IMR-90 (cell line): Measurements from ENCODE around the gene ZDHHC21. TPM values are rescaled to one million over a fixed set of nuclear protein-coding genes. Genes with fewer than 3 reads are reported as not detected.

Source experiments
- ATAC-seq: fragments of 200-7000 bp; cut with Tn5 transposase; 2 replicates; pipeline ENCODE4 v1.9.1; 2020; ENCODE audit warnings: low read depth, mild to moderate bottlenecking, moderate library complexity
- BruUV-seq: library from RNA; stranded (reverse); fragments of 400-500 nt; replicated peaks from 2 replicates; lab custom pipeline; 2021; lab: Mats Ljungman, UMichigan
- CTCF ChIA-PET: fragments of 300-600 bp; formaldehyde crosslinking; extraction: SDS; loops from one replicate; lab custom pipeline; 2021; ENCODE audit warnings: antibody characterized with exemption; lab: Yijun Ruan, JAX
- POLR2A ChIA-PET: fragments of 300-600 bp; sonication (Branson Sonifier 250); formaldehyde crosslinking; loops from one replicate; lab custom pipeline; 2022; ENCODE audit warnings: antibody characterized with exemption; ENCODE audit not compliant: unreplicated experiment; lab: Charles Lee
- DNase-seq: peaks from one replicate; pipeline ENCODE4 v3.0.0; 2013
- H2AFZ ChIP-seq: replicated peaks from 2 replicates; pipeline ENCODE3; 2013; ENCODE audit warnings: low read length, mild to moderate bottlenecking; ENCODE audit not compliant: poor library complexity
- H2AK5ac ChIP-seq: 2 replicates; pipeline ENCODE4 v1.6.1; 2013; ENCODE audit warnings: low read depth, low read length, inconsistent platforms
- H2AK9ac ChIP-seq: replicated peaks from 2 replicates; pipeline ENCODE3; 2013; ENCODE audit warnings: mild to moderate bottlenecking, low read depth, low read length, moderate library complexity; ENCODE audit not compliant: poor library complexity
- H2BK120ac ChIP-seq: 2 replicates; pipeline ENCODE4 v1.6.1; 2013; ENCODE audit warnings: low read depth, low read length, inconsistent platforms
- H2BK15ac ChIP-seq: 3 replicates; pipeline ENCODE4 v1.6.1; 2013; ENCODE audit warnings: low read depth, low read length, inconsistent platforms
- H2BK20ac ChIP-seq: 2 replicates; pipeline ENCODE4 v1.6.1; 2013; ENCODE audit warnings: low read depth, mild to moderate bottlenecking, inconsistent platforms, low read length, moderate library complexity
- H2BK5ac ChIP-seq: 2 replicates; pipeline ENCODE4 v1.6.1; 2013; ENCODE audit warnings: mild to moderate bottlenecking, low read depth, low read length, inconsistent platforms; ENCODE audit not compliant: poor library complexity, severe bottlenecking
- H3K14ac ChIP-seq: replicated peaks from 2 replicates; pipeline ENCODE4 v1.6.1; 2013; ENCODE audit warnings: low read depth, low read length, inconsistent platforms
- H3K18ac ChIP-seq: 2 replicates; pipeline ENCODE4 v1.6.1; 2013; ENCODE audit warnings: low read depth, low read length, control low read depth
- H3K23ac ChIP-seq: 2 replicates; pipeline ENCODE4 v1.6.1; 2013; ENCODE audit warnings: low read depth, low read length, inconsistent platforms
- H3K27ac ChIP-seq: 2 replicates; pipeline ENCODE4 v1.5.1; 2013; ENCODE audit warnings: mild to moderate bottlenecking, control low read depth, low read length; ENCODE audit not compliant: insufficient read depth
- H3K27me3 ChIP-seq: 2 replicates; pipeline ENCODE4 v1.6.1; 2013; ENCODE audit warnings: low read length; ENCODE audit not compliant: control insufficient read depth, insufficient read depth
- H3K36me3 ChIP-seq: 2 replicates; pipeline ENCODE4 v1.6.1; 2013; ENCODE audit warnings: low read length, mixed read lengths; ENCODE audit not compliant: control insufficient read depth, insufficient read depth
- H3K4ac ChIP-seq: 2 replicates; pipeline ENCODE4 v1.6.1; 2013; ENCODE audit warnings: low read depth, low read length, inconsistent platforms
- H3K4me1 ChIP-seq: 2 replicates; pipeline ENCODE4 v1.6.1; 2013; ENCODE audit warnings: low read length, mixed read lengths; ENCODE audit not compliant: control insufficient read depth, insufficient read depth
- H3K4me2 ChIP-seq: 2 replicates; pipeline ENCODE4 v1.6.1; 2013; ENCODE audit warnings: low read depth, mild to moderate bottlenecking, control low read depth, low read length, moderate library complexity
- H3K4me3 ChIP-seq: 2 replicates; pipeline ENCODE4 v1.5.1; 2013; ENCODE audit warnings: low read depth, mild to moderate bottlenecking, control low read depth, low read length, moderate library complexity; ENCODE audit not compliant: insufficient read depth
- H3K56ac ChIP-seq: 2 replicates; pipeline ENCODE4 v1.6.1; 2013; ENCODE audit warnings: low read length, inconsistent platforms; ENCODE audit not compliant: insufficient read depth; ENCODE audit errors: extremely low read depth
- H3K79me1 ChIP-seq, 2 experiments: 2 replicates each; pipeline ENCODE4 v1.6.1; 2013; ENCODE audit warnings: low read length in 2 of 2, inconsistent platforms in 1 of 2, low read depth in 1 of 2
- H3K9ac ChIP-seq: 2 replicates; pipeline ENCODE4 v1.6.1; 2013; ENCODE audit warnings: low read depth, low read length, control low read depth
- H3K9me1 ChIP-seq: 2 replicates; pipeline ENCODE4 v1.6.1; 2013; ENCODE audit warnings: low read length, inconsistent platforms; ENCODE audit not compliant: insufficient read depth
- H3K9me3 ChIP-seq: 2 replicates; pipeline ENCODE4 v1.6.1; 2013; ENCODE audit warnings: low read length; ENCODE audit not compliant: control insufficient read depth, insufficient read depth
- H4K20me1 ChIP-seq: 2 replicates; pipeline ENCODE4 v1.6.1; 2013; ENCODE audit warnings: low read length, inconsistent platforms; ENCODE audit not compliant: insufficient read depth
- H4K5ac ChIP-seq: 2 replicates; pipeline ENCODE4 v1.6.1; 2013; ENCODE audit warnings: mild to moderate bottlenecking, low read depth, low read length, control low read depth
- H4K8ac ChIP-seq, 2 experiments: 2 replicates each; pipeline ENCODE4 v1.6.1; 2013; ENCODE audit warnings: low read depth in 2 of 2, low read length in 2 of 2, control low read depth in 1 of 2, inconsistent platforms in 1 of 2
- H4K91ac ChIP-seq: 2 replicates; pipeline ENCODE4 v1.6.1; 2013; ENCODE audit warnings: low read depth, low read length, inconsistent platforms; ENCODE audit not compliant: insufficient read depth
- NFE2L2 ChIP-seq: fragments of 150-350 bp; IDR thresholded peaks from 2 replicates; pipeline ENCODE4 v1.6.1; 2016; ENCODE audit warnings: low read depth, mild to moderate bottlenecking, low read length
- POLR2A ChIP-seq: IDR thresholded peaks from 2 replicates; pipeline ENCODE4 v1.6.1; 2012; ENCODE audit warnings: mild to moderate bottlenecking, low read depth, low read length
- RAD21 ChIP-seq: IDR thresholded peaks from 2 replicates; pipeline ENCODE4 v1.6.1; 2012; ENCODE audit warnings: low read length, improper control_type of control experiment
- RFX5 ChIP-seq: IDR thresholded peaks from 2 replicates; pipeline ENCODE4 v1.8.0; 2012; ENCODE audit warnings: low read depth, mild to moderate bottlenecking, low read length, moderate library complexity
- SMC3 ChIP-seq: fragments of 150-350 bp; IDR thresholded peaks from 2 replicates; pipeline ENCODE4 v1.6.1; 2016; ENCODE audit warnings: low read depth, mild to moderate bottlenecking, antibody characterized with exemption, low read length, moderate library complexity
- WGBS, 2 experiments: methylation state at CpG; one replicate each; pipeline versions ENCODE4 v1.1.5 to v1.1.7; 2013; ENCODE audit warnings: missing lambda C conversion rate in 2 of 2; ENCODE audit not compliant: insufficient read length in 1 of 2; ENCODE audit errors: extremely low coverage in 2 of 2; 5-methylcytosine and 5-hydroxymethylcytosine counted together
- dilution Hi-C: fragments of 300-500 bp; cut with HindIII; formaldehyde crosslinking; loops from one replicate; pipeline ENCODE4 v1.14.3; 2018; ENCODE audit warnings: low sequenced_read_pairs; ENCODE audit not compliant: unreplicated experiment
- in situ Hi-C: fragments of 300-500 bp; cut with MboI; formaldehyde crosslinking; loops from 3 replicates; pipeline ENCODE4 v1.14.3; 2019; ENCODE audit warnings: low sequenced_read_pairs, inconsistent platforms, mixed read lengths
- intact Hi-C: fragments of 100-400 bp; cut with micrococcal nuclease; formaldehyde crosslinking; loops from 2 replicates; pipeline ENCODE4 v1.10.0; 2022
- polyA plus RNA-seq, 3 experiments: library from polyadenylated mRNA; depleted of rRNA; stranded (reverse); fragments of >200 nt; gene quantifications; 2 replicates each; pipeline ENCODE4 v1.2.3, GENCODE V29; 2012; ENCODE audit warnings: low replicate concordance in 1 of 3
- total RNA-seq: library from RNA; depleted of rRNA; stranded (reverse); fragments of >200 nt; gene quantifications from 2 replicates; pipeline ENCODE4 v1.2.3, GENCODE V29; 2012

The ZDHHC21 gene
- total and polyA plus RNA-seq, 2 of the 4 experiments (the other 2 are of a cell fraction), result 2.8 to 4.5 TPM

DNA sequence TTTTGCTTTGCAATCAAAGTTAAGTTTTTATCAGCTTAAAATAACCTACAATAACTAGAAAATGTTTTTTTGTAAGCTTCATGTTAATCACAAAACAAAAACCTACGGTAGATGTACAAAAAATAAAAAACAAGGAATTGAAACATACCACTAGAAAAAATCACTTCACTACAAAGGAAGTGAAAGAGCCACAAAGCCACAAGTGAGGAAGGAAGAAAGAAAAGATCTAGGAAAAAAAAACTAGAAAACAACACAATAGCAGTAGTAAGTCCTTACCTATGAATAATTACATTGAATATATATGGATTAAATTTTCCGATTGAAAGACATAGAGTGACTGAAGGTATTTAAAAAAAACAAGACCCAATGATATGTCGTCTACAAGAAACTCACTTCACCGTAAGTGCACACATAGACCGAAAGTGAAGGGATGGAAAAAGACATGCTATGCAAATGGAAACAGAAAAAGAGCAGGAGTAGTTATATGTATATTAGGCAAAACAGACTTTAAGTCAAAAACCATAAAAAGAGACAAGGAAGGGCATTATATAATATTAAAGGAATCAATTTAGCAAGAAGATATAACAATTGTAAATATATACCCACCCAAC, 13.4 kb upstream of the ZDHHC21 start:
- no peak overlapping the region for H2BK5ac ChIP-seq
- H3K9me3 ChIP-seq, result no peaks in the 10 kb centered on the region
- WGBS, 2 experiments, result 100% methylated on average over 2 of the region's 5 CpGs; no CpG with 5 or more reads in 1 of the 2 experiments
- H4K8ac ChIP-seq, result no peak overlapping the region
- no peak overlapping the region for H3K4me2 ChIP-seq
- no peak overlapping the region for H3K4me3 ChIP-seq
- H3K18ac ChIP-seq, result no peak overlapping the region
- H2AK5ac ChIP-seq, result no peak overlapping the region
- no peak overlapping the region for H2BK15ac ChIP-seq
- H4K20me1 ChIP-seq, result no peaks in the 10 kb centered on the region
- no TSS peak for BruUV-seq
- H3K36me3 ChIP-seq, result no peaks in the 10 kb centered on the region
- no peak for ATAC-seq
- no peak overlapping the region for H4K91ac ChIP-seq
- H4K5ac ChIP-seq, result no peak overlapping the region
- CTCF ChIA-PET, result no interaction called here
- POLR2A ChIA-PET, result no interaction called here
- no peaks in the 10 kb centered on the region for H3K79me1 ChIP-seq
- H2AK9ac ChIP-seq, result no peak overlapping the region
- intact Hi-C loops (no loop called here), dilution Hi-C loops (no loop called here), in situ Hi-C loops (no loop called here)
- H2BK20ac ChIP-seq, result no peak overlapping the region
- no peak overlapping the region for H3K9ac ChIP-seq
- no peak overlapping the region for H2BK120ac ChIP-seq
- H3K23ac ChIP-seq, result no peak overlapping the region
- no peak overlapping the region for H3K56ac ChIP-seq
- no peak for DNase-seq
- H3K4me1 ChIP-seq, result no peaks in the 10 kb centered on the region
- TF ChIP-seq RAD21 (no peak), POLR2A (no peak), NFE2L2 (no peak), SMC3 (no peak), RFX5 (no peak)
- H2AFZ ChIP-seq, result no peak overlapping the region
- H3K4ac ChIP-seq, result no peak overlapping the region
- no peak overlapping the region for H3K14ac ChIP-seq
- no peak overlapping the region for H3K27ac ChIP-seq
- H3K27me3 ChIP-seq, result no peaks in the 10 kb centered on the region; the same call in 1 of the 2 replicates
- no peaks in the 10 kb centered on the region for H3K9me1 ChIP-seq
